SK-N-SH (cell line): Measurements from ENCODE around the gene TEAD3.

Experiments used
- EZH2phosphoT487 ChIP-seq: fragments of 200-600 bp; sonication (generic); IDR thresholded peaks from 2 replicates; pipeline ENCODE4 v1.6.1; 2017; ENCODE audit warnings: low read depth, mixed run types, mild to moderate bottlenecking, antibody characterized with exemption, moderate library complexity, borderline replicate concordance
- GABPA ChIP-seq: IDR thresholded peaks from 2 replicates; pipeline ENCODE4 v1.4.0; 2012; ENCODE audit warnings: low read depth, mild to moderate bottlenecking
- POLR2AphosphoS5 ChIP-seq: IDR thresholded peaks from 2 replicates; pipeline ENCODE4 v1.6.1; 2012; ENCODE audit warnings: low read depth, low read length
- RAD21 ChIP-seq: IDR thresholded peaks from 2 replicates; pipeline ENCODE4 v1.6.1; 2012; ENCODE audit warnings: mild to moderate bottlenecking, low read length
- SIN3A ChIP-seq: IDR thresholded peaks from 2 replicates; pipeline ENCODE4 v1.6.1; 2012; ENCODE audit warnings: low read depth, mild to moderate bottlenecking, low read length, moderate library complexity, borderline replicate concordance
- TF ChIP-seq, protein P1 (sequence below): fragments of 200-600 bp; sonication (generic); IDR thresholded peaks from 2 replicates; pipeline ENCODE4 v1.6.1; 2017; ENCODE audit warnings: antibody characterized with exemption, mild to moderate bottlenecking, moderate library complexity
- TF ChIP-seq, protein P2 (sequence below): IDR thresholded peaks from 2 replicates; pipeline ENCODE4 v1.6.1; 2012; ENCODE audit warnings: mild to moderate bottlenecking, low read depth, low read length, moderate library complexity
- TF ChIP-seq, protein P3 (sequence below): fragments of 150-350 bp; IDR thresholded peaks from 2 replicates; pipeline ENCODE4 v1.6.1; 2017; ENCODE audit warnings: antibody characterized with exemption, low read length, low read depth, borderline replicate concordance

DNA sequence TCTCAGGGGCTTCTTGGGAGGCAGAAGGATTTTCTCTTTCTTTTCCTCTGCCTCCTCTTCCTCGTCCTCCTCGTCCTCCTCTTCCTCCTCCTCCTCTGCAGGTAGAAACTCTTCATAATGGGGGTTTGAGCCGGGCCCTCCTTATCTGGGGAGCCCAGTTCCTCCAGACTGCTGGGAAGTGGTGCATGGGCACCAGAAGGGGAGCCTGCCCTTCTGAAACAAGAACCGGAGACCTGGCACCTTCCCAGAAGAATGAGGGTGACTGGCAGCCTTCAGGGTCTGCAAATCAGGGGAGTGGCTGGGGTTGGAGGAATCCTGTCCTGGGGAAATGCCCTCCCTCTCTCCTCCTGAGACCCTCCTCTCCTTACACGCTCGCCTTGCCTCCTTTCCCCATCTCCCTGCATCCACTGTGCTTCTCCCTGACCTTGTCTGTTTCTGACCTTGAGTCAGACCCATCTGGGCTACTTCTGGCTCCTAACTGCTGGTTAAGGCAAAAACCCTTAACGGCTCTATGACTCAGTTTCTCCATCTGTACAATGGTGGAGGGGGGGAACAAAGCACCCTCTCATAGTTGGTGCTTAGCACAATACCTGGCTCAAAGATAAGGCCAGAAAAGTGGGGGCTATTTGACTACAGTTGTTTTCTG lies 14.2 kb upstream of the TEAD3 start:
- TF ChIP-seq, protein P1, sequence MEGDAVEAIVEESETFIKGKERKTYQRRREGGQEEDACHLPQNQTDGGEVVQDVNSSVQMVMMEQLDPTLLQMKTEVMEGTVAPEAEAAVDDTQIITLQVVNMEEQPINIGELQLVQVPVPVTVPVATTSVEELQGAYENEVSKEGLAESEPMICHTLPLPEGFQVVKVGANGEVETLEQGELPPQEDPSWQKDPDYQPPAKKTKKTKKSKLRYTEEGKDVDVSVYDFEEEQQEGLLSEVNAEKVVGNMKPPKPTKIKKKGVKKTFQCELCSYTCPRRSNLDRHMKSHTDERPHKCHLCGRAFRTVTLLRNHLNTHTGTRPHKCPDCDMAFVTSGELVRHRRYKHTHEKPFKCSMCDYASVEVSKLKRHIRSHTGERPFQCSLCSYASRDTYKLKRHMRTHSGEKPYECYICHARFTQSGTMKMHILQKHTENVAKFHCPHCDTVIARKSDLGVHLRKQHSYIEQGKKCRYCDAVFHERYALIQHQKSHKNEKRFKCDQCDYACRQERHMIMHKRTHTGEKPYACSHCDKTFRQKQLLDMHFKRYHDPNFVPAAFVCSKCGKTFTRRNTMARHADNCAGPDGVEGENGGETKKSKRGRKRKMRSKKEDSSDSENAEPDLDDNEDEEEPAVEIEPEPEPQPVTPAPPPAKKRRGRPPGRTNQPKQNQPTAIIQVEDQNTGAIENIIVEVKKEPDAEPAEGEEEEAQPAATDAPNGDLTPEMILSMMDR, result no peak
- TF ChIP-seq, protein P2, sequence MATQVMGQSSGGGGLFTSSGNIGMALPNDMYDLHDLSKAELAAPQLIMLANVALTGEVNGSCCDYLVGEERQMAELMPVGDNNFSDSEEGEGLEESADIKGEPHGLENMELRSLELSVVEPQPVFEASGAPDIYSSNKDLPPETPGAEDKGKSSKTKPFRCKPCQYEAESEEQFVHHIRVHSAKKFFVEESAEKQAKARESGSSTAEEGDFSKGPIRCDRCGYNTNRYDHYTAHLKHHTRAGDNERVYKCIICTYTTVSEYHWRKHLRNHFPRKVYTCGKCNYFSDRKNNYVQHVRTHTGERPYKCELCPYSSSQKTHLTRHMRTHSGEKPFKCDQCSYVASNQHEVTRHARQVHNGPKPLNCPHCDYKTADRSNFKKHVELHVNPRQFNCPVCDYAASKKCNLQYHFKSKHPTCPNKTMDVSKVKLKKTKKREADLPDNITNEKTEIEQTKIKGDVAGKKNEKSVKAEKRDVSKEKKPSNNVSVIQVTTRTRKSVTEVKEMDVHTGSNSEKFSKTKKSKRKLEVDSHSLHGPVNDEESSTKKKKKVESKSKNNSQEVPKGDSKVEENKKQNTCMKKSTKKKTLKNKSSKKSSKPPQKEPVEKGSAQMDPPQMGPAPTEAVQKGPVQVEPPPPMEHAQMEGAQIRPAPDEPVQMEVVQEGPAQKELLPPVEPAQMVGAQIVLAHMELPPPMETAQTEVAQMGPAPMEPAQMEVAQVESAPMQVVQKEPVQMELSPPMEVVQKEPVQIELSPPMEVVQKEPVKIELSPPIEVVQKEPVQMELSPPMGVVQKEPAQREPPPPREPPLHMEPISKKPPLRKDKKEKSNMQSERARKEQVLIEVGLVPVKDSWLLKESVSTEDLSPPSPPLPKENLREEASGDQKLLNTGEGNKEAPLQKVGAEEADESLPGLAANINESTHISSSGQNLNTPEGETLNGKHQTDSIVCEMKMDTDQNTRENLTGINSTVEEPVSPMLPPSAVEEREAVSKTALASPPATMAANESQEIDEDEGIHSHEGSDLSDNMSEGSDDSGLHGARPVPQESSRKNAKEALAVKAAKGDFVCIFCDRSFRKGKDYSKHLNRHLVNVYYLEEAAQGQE, result no peak
- TF ChIP-seq GABPA (no peak), POLR2AphosphoS5 (no peak), EZH2phosphoT487 (no peak), RAD21 (no peak), SIN3A (no peak)
- TF ChIP-seq, protein P3, sequence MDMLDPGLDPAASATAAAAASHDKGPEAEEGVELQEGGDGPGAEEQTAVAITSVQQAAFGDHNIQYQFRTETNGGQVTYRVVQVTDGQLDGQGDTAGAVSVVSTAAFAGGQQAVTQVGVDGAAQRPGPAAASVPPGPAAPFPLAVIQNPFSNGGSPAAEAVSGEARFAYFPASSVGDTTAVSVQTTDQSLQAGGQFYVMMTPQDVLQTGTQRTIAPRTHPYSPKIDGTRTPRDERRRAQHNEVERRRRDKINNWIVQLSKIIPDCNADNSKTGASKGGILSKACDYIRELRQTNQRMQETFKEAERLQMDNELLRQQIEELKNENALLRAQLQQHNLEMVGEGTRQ, result no peak
